D721Med (cell line): ENCODE results near the gene CAMK1G.

Experiments used
- DNase-seq: peaks from one replicate; pipeline ENCODE4 v3.0.0; 2011; ENCODE audit warnings: low spot score; ENCODE audit not compliant: insufficient read length
- FAIRE-seq: peaks from 2 replicates; lab custom pipeline; 2011; peaks lifted over from hg19 to GRCh38; lab: Jason Lieb, UNC
- TF ChIP-seq, protein P1 (sequence below): IDR thresholded peaks from 2 replicates; pipeline ENCODE4 v1.5.1; 2012; ENCODE audit warnings: mild to moderate bottlenecking, control low read depth; ENCODE audit not compliant: insufficient read depth; ENCODE audit errors: missing control alignments

Gene CAMK1G

DNA sequence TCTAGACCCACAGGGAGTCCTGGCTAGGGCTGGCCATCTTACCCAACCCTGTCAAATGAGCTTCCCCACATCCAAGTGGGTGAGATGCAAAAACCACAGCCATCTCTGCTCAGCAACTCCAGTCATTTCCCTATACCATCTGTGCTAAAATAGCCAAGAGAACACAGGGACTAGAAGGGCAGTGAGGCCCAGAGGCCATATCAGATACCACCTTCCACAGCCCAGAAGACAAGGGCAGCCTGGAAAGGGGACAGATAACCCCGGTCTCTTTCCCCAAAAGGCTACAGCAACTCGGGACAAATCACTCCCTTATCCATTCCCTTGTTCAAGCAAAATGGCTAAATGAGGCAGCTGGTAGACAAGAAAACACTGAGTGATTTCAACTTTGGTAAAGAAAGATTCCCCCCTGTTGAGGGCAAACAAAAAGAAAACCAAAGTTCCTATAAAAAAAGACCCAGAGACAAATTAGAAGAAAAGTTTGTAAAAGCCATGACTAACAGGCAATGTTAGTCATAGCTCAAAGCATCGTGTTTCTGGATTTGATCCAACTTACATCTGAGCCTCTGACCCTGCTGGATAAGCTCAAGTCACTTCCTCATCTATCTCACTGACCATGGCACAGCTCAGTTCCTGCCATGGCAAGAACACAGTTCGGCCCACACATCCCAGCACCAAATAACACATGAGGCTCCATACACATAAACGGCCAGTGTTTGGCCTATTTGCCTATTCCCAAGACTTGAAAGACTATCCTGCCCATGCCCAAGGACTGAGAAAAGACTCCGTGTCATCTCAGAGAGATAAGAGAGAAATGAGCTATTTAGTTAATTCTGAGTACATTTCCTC, 65.6 kb downstream of the CAMK1G start:
- FAIRE-seq (no peak), DNase-seq (no peak)
- TF ChIP-seq, protein P1, sequence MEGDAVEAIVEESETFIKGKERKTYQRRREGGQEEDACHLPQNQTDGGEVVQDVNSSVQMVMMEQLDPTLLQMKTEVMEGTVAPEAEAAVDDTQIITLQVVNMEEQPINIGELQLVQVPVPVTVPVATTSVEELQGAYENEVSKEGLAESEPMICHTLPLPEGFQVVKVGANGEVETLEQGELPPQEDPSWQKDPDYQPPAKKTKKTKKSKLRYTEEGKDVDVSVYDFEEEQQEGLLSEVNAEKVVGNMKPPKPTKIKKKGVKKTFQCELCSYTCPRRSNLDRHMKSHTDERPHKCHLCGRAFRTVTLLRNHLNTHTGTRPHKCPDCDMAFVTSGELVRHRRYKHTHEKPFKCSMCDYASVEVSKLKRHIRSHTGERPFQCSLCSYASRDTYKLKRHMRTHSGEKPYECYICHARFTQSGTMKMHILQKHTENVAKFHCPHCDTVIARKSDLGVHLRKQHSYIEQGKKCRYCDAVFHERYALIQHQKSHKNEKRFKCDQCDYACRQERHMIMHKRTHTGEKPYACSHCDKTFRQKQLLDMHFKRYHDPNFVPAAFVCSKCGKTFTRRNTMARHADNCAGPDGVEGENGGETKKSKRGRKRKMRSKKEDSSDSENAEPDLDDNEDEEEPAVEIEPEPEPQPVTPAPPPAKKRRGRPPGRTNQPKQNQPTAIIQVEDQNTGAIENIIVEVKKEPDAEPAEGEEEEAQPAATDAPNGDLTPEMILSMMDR, result no peak

DNA sequence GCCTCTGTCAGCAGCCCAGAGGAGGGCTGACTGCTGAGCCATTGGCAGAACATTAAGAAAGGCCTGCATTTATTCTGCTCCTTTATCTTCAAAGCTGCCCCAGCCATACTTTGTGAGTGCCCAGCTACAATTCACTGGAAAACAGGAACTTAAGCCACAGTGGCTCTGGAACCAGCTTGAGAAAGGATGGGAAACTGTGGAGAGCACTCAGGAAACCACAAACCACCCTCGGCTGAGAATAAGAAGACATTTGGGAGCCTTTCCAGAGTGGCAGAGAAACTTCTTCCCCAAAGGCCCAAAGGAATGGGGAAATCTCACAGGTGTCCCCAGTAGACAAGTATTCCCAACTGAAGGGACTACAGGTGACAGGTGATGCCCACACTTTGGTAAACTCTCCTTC, 66.9 kb downstream of the CAMK1G start:
- DNase-seq, result no peak
- TF ChIP-seq, protein P1, result no peak
- no peak for FAIRE-seq

DNA sequence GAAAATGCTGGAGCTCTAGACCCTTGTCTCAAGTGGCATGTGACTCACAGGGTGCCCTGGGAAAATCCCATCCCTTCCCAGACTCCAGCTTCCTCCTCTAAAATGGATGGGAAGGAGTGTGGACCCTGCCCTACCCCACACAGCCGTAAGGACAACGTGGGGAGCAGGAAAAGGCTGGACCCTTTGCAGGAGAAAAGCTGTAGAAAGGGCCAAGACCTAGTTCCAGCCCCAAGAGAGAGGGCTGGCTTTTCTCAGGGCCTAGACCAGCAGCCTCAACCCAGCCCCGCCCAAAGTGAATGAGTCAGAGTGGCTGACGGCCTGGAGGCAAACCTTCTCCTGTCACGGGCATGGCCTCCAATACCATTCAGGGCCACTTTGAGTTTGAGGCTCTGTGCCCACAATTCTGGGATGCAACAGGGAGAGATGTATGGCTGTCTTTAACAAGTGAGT, 67.6 kb downstream of the CAMK1G start:
- TF ChIP-seq, protein P1, result no peak
- FAIRE-seq (no peak), DNase-seq (no peak)

DNA sequence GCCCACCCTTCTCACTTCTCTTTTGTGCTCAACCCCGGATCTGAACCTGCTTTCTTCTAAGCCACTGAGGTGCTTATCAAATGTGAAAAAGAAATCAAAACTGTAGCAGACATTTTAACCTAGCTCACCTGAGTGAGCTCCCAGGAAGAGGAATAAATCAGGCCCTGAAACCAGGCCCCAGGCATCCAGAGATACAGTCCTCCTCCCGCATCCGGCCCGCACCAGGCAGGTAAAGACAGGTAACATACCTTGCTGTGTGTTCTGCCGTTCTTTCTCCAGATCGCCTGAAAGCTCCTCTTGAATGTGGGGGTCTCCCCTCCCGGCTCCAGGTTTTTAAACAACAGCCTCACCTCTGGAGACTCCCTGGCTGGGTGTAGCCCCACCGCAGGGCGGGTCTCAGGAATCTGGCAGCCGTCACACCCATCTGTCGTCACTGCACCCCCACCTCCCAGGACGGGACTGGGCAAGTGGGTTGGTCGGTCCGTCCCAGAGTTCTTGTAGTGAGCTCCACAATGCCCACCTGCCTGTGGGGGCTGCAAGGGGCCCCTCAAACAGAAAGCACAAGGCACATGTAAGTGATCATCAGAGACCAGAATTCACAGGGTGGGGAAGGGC, 68.7 kb downstream of the CAMK1G start, which contains the start of gene LAMB3:
Gene LAMB3, minus strand, starts transcription at position 305 of the 615 bp plus-strand sequence. CDS start 1,481 bp downstream, outside the sequence.
- no peak for FAIRE-seq
- TF ChIP-seq, protein P1, result no peak
- no peak for DNase-seq

DNA sequence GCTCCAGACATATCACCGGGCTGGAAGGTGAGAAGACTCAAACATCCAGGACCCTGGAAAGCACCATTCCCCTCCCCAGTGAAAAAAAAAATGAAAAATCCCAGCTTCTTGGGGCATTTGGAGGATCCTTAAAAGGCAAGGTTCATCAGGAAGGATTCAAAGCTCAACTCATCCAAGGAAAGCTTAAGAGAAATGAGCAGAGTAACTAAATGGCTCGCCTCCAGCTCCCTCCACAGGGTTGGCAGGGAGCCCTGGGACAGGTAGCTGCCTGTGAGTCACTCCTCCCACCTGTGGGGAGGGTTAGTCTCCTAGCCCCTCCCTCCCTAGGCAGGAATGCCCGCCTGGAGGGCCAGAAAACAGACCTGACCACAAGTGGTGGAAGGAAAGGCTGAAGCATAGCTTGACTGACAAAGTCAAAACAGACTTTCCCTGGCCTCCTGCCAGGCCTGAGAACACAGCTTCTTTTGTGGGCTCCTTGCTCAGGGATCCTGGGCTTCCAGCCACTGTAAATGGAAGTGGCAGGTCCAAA, 69.4 kb downstream of the CAMK1G start:
- FAIRE-seq, result no peak
- DNase-seq, result no peak
- TF ChIP-seq, protein P1, result no peak

DNA sequence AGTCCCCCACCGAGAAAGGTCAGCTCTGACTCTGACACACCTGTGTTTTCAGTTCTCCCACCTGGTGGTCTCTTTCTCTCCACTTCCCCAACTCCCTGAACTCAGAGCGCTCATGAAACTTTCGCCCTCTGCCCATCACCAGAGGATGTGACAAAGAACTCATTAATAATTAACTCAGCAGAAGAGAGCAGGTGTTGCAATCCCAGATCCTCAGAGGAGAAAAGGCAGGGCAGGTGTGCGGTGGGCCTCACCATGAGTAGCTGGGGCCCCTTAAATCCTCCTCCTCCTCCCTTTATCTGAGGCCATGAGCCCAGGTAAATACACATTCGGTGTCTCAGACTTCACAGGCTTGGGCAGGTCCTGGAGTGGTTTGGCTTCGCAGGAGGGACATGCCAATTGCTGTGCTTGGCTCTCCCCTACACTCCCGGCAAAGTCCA, 70.4 kb downstream of the CAMK1G start:
- no peak for FAIRE-seq
- DNase-seq, result no peak
- TF ChIP-seq, protein P1, result no peak
